Glomerular endothelial cell (primary cell): ENCODE results near the gene NAXE. TPM values are rescaled to one million over a fixed set of nuclear protein-coding genes. Genes with fewer than 3 reads are reported as not detected.
"Not testable (repeated sequence)": the region's sequence is repeated elsewhere in the genome, so short reads cannot be mapped to it uniquely, and the experiment has no call there.

Source experiments
- DNase-seq: peaks from one replicate; pipeline ENCODE4 v3.0.0-alpha.2; 2011; ENCODE audit warnings: low read depth, low spot score; ENCODE audit errors: extremely low read depth
- total RNA-seq: library from RNA; depleted of rRNA; stranded (reverse); fragments of >200 nt; gene quantifications from 2 replicates; pipeline ENCODE4 v1.2.3, GENCODE V29; 2015

Gene NAXE
- 55.4 and 76.2 TPM in 2 replicates for total RNA-seq

DNA sequence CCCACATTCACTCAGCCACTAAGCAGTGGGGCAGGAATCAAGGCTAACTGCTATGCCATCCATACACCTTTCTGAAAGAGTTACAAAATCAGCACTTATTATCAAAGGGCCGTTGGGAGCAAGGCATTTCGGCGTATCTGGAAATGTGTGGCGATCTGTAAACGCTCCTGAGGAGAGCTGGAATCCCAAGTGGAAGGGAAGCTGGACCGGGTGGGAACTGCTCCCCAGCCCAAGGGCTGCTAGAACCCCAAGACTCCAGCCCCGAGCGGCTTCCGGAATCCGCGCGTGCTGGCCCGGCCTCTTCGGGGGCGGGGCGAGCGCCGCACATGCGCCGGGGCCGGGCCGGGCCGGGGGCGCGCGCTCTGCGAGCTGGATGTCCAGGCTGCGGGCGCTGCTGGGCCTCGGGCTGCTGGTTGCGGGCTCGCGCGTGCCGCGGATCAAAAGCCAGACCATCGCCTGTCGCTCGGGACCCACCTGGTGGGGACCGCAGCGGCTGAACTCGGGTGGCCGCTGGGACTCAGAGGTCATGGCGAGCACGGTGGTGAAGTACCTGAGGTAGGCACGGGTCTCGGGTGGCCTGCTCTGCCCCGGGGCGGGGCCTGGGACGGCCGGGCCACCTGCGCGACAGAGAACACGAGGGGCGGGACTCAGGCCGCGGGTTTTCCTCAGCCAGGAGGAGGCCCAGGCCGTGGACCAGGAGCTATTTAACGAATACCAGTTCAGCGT is at the start of gene NAXE:
Gene NAXE (plus strand): TSS at position 345 of the 726 bp plus-strand sequence. CDS start 29 bp downstream, at position 374.
- no peak for DNase-seq

DNA sequence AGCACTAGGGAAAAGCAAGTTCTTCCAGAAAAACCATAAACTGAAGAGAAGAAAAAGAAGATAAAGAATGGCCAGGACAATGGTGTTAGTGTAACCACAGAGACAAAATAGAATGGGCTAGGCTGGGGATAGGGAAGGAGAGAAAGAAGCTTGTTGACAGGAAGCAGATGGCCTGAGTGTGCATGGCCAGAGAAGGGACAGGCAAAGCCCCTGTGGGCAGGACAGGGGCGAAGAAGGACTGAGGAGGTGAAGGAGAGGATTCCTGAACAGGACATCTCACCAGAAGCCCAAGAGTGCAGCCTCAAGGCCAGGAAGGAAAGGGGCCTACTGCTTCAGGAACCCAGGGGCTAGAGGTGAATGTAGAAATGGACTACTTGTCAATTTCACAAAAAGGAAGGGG is 48.5 kb upstream of the NAXE start:
- no peak for DNase-seq

DNA sequence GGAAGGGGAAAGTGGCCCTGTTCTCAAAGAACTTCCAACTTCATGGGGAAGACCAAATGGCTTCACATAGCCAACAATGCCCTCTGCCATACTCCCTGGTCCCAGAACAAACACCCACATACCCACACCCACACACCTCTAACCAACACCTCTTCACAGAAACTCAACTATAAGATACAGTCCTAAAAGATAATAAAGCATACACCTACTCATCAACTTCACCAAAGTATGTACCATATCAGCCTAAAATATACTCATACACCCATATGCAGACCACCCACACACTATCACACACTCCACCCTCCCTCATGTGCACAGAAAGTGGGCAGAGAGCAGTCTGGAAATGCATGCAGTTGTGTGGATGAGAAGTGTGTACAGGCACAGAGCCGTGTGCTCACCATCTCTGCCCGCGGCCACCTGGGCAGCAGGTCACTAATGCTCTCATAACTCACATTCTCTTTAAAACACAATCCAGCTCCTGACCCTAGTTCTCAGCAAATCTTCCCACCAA is 46.9 kb upstream of the NAXE start:
- DNase-seq, result no peak

DNA sequence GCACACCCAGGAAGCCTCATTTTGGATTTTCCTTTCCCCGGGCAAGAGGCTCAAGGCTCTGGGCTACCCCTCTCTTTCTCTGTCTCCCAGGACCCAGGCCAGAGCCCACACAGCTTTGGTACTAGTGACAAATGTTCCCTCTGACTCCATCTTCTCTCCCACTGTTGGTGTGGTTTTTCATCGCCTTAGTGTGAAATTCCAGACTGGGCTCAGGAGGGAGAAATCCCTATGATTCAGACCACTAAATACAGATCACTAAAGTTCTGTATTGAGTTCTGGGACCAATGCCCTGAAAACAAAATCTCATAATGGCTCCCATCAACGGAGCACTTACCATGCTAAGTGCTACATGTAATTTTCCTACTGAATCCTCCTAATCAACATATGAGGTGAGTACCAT is 45.3 kb upstream of the NAXE start:
- no peak for DNase-seq

GRCh38 chr1:156547434-156547833 is 44.1 kb upstream of the NAXE start:
- DNase-seq, result no peak

- DNase-seq, result no peak
These were observed 43.6 kb upstream of the NAXE start for GRCh38 chr1:156547982-156548381.

- DNase-seq, result no peak
These were observed 42.2 kb upstream of the NAXE start for GRCh38 chr1:156549390-156549789.

DNA sequence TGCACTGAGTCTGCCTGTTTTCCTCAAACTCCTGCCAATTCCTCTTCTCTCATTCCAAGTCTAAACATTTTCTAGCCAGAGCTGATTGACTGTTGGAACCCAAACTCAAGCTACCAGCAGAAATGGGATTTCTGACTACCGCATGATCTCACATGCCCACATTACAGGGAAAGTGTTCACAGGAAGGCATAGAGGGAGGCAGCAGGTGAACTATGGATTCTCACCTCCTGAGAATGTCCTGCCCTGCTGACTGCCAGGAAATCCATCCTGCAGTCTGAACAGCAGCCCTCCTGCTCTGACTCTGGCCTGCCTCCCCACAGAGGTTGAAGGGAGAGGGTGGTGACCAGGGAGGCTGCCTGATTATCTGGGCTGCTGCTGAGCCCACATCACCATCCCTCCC is 41.7 kb upstream of the NAXE start:
- no peak for DNase-seq

DNA sequence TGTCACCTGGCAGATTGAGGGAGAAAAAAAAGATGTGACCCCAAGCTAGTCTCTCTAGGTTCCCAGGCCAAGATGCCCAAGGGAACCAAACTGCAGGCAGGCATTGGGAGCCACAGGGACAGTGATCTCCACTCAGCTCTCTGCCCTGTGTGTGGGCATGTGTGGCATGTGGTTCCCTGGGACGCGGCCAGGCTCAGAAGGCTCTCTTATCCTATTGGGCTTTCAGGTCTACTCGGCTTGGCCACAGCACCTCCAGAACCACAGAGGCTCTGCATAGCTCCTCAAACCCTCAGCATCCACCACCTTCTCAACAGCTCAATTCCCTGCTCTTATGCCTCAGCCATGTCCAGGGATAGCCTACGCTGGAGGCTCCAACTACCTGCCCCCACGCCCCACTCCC is 41.2 kb upstream of the NAXE start:
- no peak for DNase-seq

GRCh38 chr1:156551066-156551643 is 40.4 kb upstream of the NAXE start:
- DNase-seq, result no peak

GRCh38 chr1:156551869-156552268 is 39.7 kb upstream of the NAXE start:
- no peak for DNase-seq

- no peak for DNase-seq
These were observed 39.1 kb upstream of the NAXE start for GRCh38 chr1:156552518-156552917.

- not testable (repeated sequence) for DNase-seq
These were observed 38.6 kb upstream of the NAXE start for GRCh38 chr1:156552937-156553336.

GRCh38 chr1:156553860-156554485 is 37.6 kb upstream of the NAXE start:
- no peak for DNase-seq

GRCh38 chr1:156554971-156555370 is 36.6 kb upstream of the NAXE start:
- no peak for DNase-seq

GRCh38 chr1:156555715-156556114 is 35.9 kb upstream of the NAXE start:
- no peak for DNase-seq

DNA sequence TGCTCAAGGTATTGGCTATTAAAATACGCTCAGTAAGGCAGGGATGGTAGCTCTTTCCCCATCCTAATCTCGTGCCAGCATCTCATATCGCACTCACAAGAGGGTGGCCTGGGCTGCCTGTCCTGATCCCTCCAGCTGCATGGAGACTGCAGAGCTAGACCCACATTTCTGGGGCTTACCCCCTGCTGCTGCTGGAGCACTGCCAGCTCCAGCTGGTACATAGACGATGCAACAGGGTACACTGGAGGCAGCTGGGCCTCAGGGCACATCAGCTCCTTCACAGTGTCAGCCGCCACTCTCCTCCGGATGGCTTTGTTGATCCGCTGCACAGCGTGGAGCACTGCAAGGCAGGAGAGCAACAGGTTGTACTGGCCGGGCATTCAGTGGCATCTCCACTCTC is 35.2 kb upstream of the NAXE start:
- no peak for DNase-seq

DNA sequence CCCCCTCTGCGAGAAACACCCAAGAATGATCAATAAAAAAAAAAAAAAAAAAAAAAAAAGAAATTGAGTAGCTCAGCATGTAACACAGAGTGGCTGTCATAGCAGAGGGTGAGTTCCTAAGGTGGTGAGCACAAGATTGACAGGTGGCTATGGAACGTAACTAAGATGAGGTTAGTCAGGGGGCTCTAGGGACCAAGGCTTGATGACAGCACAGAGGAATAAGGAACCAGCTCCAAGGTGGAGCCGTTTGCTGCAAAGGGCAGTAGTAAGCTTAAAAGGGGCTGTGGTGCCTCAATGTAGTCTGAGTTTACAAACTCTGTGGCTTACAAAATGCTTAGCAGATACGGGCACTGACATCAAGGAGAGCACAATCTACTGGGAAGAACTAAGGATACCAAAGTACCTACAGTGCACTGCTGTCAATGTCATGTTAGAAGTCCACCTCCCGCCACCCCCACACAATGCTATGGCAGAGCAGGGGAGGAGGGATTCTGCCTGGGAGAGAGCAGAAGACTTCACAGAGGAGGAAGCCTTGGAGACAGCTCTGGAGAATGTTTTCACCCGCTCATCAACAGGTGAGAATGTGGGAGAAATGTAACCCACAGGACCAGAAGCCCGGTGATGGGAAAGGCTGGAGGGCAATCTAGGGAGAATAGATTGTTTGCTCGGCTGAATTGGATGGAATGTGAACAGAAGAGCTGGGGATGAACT is 32.3 kb upstream of the NAXE start:
- DNase-seq, result no peak

- no peak for DNase-seq
These were observed 31.7 kb upstream of the NAXE start for GRCh38 chr1:156559797-156560385.

DNA sequence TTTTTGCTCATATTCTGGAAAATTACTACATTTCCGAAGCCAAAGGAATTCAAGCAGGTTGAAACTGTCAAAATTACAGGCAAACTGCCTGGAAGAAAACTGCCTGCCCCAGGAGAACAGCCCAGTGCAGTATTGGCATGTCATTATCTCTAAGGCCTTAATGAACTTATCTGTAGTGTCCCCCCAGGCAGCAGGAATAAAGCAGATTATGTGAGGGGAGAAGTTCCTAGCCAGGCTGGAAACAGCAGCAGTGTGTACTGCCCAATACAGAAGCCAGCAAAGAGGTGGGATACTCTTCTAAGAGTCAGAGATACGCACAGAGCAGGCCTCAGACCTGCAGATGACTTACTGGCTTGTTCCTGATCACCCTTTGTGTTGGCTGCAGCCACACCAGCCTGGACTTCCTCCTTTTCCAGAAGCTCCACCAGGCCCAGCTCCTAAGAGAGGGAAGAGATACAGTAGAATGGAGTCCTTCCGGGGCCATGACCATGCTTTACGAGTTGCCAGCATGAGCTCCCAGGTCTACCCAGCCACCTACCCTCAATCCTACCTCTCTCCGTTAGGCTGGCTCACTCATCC is 30.9 kb upstream of the NAXE start:
- no peak for DNase-seq

GRCh38 chr1:156565519-156565918 is 26.1 kb upstream of the NAXE start:
- no peak for DNase-seq
